ENCODE data around the gene PLTP.

The PLTP gene

DNA sequence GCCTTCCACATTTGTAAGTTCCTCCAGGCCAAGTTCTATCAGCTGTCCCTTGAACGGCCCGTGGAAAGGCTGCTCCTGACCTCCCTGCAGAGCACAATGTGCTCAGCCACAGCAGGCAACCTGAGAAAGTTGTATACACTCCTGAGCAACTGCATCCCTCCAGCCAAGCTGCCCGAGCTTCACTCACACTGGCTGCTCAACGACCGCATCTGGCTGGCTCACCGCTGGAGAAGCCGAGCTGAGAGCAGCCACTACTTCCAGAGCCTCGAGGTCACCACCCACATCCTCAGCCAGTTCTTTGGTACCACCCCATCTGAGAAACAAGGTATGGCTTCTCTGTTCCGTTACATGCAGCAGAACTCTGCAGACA is 28.9 kb downstream of the PLTP start:
- H4K8ac ChIP-seq (ENCODE audit: low read depth, low read length): no peak overlapping the region
- no peak overlapping the region for H2BK12ac ChIP-seq (ENCODE audit: low read length)
- H3K14ac ChIP-seq (ENCODE audit: low read length): no peak overlapping the region
- peaks cover 3% of the 10 kb centered on the region for H3K79me2 ChIP-seq (ENCODE audit: control insufficient read depth, insufficient read depth, low read length, poor library complexity)
- H2BK5ac ChIP-seq (ENCODE audit: low read depth, low read length, poor library complexity): no peak overlapping the region
- H2AK5ac ChIP-seq (ENCODE audit: low read length): no peak overlapping the region
- no peaks in the 10 kb centered on the region for H3K9me3 ChIP-seq (ENCODE audit: insufficient read depth, low read depth, low read length)
- H3K79me1 ChIP-seq (ENCODE audit: low read length): peaks cover 3% of the 10 kb centered on the region
- no peaks in the 10 kb centered on the region for H3K4me1 ChIP-seq (ENCODE audit: control insufficient read depth in 1 of 2, insufficient read depth in 2 of 2, low read length in 2 of 2)
- no peak overlapping the region for H4K12ac ChIP-seq (ENCODE audit: low read depth, low read length)
- no peak for DNase-seq
- H3K36me3 ChIP-seq (ENCODE audit: control insufficient read depth in 1 of 2, insufficient read depth in 2 of 2, low read length in 2 of 2): peaks cover 18 to 19% of the 10 kb centered on the region in 2 experiments
- H3K27me3 ChIP-seq (ENCODE audit: insufficient read depth, low read length): no peaks in the 10 kb centered on the region
- H3K4me3 ChIP-seq (ENCODE audit: low read depth, low read length): no peak overlapping the region
- H3K4me2 ChIP-seq (ENCODE audit: low read length): no peak overlapping the region
- no peak overlapping the region for H2AFZ ChIP-seq (ENCODE audit: insufficient read depth, low read length, poor library complexity)
- no peak overlapping the region for H2BK120ac ChIP-seq (ENCODE audit: insufficient read depth, low read length, poor library complexity)
- no peak overlapping the region for H3K18ac ChIP-seq (ENCODE audit: low read length)
- WGBS (ENCODE audit: extremely low coverage, insufficient coverage, insufficient read length): no CpG with 5 or more reads among the region's 9 CpGs
- H3K4ac ChIP-seq (ENCODE audit: low read depth, low read length): no peak overlapping the region
- no peak overlapping the region for H3K27ac ChIP-seq (ENCODE audit: low read depth, low read length)
- no peak overlapping the region for H4K91ac ChIP-seq (ENCODE audit: low read depth, low read length)
- no peak overlapping the region for H3K23ac ChIP-seq (ENCODE audit: low read length)
- no peak overlapping the region for H3K9ac ChIP-seq (ENCODE audit: low read length)

DNA sequence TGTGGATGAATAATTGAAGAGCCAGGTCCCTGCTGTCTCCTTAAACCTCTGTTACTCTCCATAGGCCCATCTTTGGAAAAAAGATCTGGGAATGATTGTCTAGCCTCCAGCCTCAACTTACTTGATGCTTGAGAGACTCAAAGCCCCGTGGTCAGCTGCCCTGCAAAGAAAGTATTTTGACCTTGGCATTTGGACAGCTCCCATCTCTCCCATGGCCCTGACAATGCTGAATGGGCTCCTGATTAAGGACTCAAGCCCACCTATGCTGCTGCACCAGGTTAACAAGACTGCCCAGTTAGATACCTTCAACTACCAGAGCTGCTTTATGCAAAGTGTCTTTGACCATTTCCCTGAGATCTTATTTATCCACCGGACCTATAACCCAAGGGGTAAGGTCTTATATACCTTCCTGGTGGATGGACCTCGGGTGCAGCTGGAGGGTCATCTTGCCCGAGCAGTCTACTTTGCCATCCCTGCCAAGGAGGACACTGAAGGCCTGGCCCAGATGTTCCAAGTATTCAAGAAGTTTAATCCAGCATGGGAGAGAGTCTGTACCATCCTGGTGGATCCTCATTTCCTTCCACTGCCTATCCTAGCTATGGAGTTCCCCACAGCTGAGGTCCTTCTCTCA is 29.4 kb downstream of the PLTP start:
- peaks cover 3% of the 10 kb centered on the region for H3K79me1 ChIP-seq (ENCODE audit: low read length)
- peaks cover 3% of the 10 kb centered on the region for H3K79me2 ChIP-seq (ENCODE audit: control insufficient read depth, insufficient read depth, low read length, poor library complexity)
- no peaks in the 10 kb centered on the region for H3K9me3 ChIP-seq (ENCODE audit: insufficient read depth, low read depth, low read length)
- no peaks in the 10 kb centered on the region for H3K27me3 ChIP-seq (ENCODE audit: insufficient read depth, low read length)
- no peak overlapping the region for H3K9ac ChIP-seq (ENCODE audit: low read length)
- no peak for DNase-seq
- no peak overlapping the region for H2AK5ac ChIP-seq (ENCODE audit: low read length)
- no peak overlapping the region for H3K23ac ChIP-seq (ENCODE audit: low read length)
- H2AFZ ChIP-seq (ENCODE audit: insufficient read depth, low read length, poor library complexity): no peak overlapping the region
- no peak overlapping the region for H2BK120ac ChIP-seq (ENCODE audit: insufficient read depth, low read length, poor library complexity)
- H4K8ac ChIP-seq (ENCODE audit: low read depth, low read length): no peak overlapping the region
- H3K4ac ChIP-seq (ENCODE audit: low read depth, low read length): no peak overlapping the region
- no peak overlapping the region for H2BK5ac ChIP-seq (ENCODE audit: low read depth, low read length, poor library complexity)
- H3K4me2 ChIP-seq (ENCODE audit: low read length): no peak overlapping the region
- H3K27ac ChIP-seq (ENCODE audit: low read depth, low read length): no peak overlapping the region
- no peak overlapping the region for H3K4me3 ChIP-seq (ENCODE audit: low read depth, low read length)
- no CpG with 5 or more reads among the region's 4 CpGs for WGBS (ENCODE audit: extremely low coverage, insufficient coverage, insufficient read length)
- H4K91ac ChIP-seq (ENCODE audit: low read depth, low read length): no peak overlapping the region
- H3K18ac ChIP-seq (ENCODE audit: low read length): no peak overlapping the region
- peaks cover 23% of the 10 kb centered on the region in 2 experiments for H3K36me3 ChIP-seq (ENCODE audit: control insufficient read depth in 1 of 2, insufficient read depth in 2 of 2, low read length in 2 of 2)
- H2BK12ac ChIP-seq (ENCODE audit: low read length): no peak overlapping the region
- no peak overlapping the region for H3K14ac ChIP-seq (ENCODE audit: low read length)
- no peaks in the 10 kb centered on the region for H3K4me1 ChIP-seq (ENCODE audit: control insufficient read depth in 1 of 2, insufficient read depth in 2 of 2, low read length in 2 of 2)
- no peak overlapping the region for H4K12ac ChIP-seq (ENCODE audit: low read depth, low read length)

DNA sequence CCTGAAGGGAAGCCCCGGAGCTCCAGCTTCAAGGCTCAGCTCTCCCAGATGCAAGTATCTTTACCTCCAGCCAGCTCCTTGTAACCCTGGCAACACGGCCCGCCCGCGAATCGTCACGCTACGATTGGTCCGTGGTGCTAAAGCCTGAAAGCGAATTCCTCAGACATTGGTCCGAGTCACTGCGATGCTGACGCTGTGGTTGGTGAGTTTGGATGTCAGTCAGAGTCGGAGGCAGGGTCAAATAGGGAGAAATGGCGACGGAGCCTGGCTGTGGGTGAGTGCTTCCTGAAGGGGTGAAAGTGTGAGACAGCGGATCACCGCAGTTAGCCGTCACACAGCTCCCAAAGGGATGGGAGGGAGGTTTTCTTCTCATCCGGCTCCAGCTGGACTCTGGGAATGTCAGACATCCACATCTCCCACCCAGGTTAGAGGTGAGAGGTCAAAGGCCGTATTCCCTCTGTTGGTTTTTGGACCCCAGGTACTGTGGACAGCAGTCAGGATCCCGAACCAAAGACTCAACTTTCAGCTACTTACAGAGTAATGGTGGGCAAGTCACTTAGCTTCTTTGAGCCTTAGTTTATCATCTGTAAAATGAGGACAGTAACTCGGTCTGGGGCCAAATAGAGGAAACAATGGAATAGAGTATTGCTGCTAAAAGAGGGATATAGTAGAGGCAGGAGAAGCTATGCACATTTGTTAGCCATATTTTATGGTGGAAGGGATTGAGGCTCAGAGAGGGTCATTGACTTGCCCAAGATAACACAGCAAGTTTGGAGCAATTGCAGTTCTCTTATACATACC is 30.8 kb downstream of the PLTP start, which contains the start of gene ZSWIM1:
Gene ZSWIM1 (plus strand): TSS at position 240 of the 801 bp plus-strand sequence. CDS start 1,366 bp downstream, outside the sequence.
- peaks cover 29 to 31% of the 10 kb centered on the region in 2 experiments for H3K36me3 ChIP-seq (ENCODE audit: control insufficient read depth in 1 of 2, insufficient read depth in 2 of 2, low read length in 2 of 2)

DNA sequence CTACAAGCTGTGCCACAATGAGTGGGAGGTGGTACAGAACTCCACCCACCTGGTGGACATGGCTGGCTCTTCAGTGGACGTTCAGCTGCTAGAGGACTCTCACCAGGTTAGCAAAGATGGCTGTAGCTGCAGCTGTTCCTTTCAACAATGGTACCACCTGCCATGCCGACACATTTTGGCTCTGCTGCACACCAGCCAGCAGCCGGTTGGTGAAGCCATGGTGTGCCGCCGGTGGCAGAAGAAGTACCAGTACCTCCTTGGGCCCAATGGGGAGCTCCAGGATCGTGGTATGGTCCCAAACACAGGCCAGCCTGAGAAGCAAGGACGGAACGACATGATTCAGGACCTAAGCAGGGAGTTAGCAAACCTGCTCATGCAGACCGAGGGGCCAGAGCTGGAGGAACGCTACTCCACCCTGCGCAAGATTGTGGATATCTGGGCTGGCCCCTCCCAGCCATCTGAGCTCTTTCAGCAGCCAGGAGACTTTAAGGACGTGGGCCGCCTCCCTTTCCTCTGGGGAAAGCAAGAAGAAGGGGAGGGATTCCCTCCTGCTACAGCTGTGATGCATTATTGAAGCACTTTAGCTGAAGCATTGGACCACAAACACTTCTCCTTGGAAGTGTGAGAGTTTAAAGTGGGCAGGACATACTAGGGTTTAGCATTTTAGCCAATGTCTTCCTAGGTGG is 33.7 kb downstream of the PLTP start:
- DNase-seq: no peak
- Histone ChIP-seq H3K79me1 (ENCODE audit: low read length) (peaks cover 3% of the 10 kb centered on the region), H2BK12ac (ENCODE audit: low read length) (no peak overlapping the region), H3K27ac (ENCODE audit: low read depth, low read length) (no peak overlapping the region), H2BK120ac (ENCODE audit: insufficient read depth, low read length, poor library complexity) (no peak overlapping the region), H2BK5ac (ENCODE audit: low read depth, low read length, poor library complexity) (no peak overlapping the region), H2AFZ (ENCODE audit: insufficient read depth, low read length, poor library complexity) (no peak overlapping the region), H4K91ac (ENCODE audit: low read depth, low read length) (no peak overlapping the region), H2AK5ac (ENCODE audit: low read length) (no peak overlapping the region), H3K79me2 (ENCODE audit: control insufficient read depth, insufficient read depth, low read length, poor library complexity) (peaks cover 3% of the 10 kb centered on the region), H3K9ac (ENCODE audit: low read length) (no peak overlapping the region), H3K18ac (ENCODE audit: low read length) (no peak overlapping the region), H3K4ac (ENCODE audit: low read depth, low read length) (no peak overlapping the region), H3K36me3 (ENCODE audit: control insufficient read depth in 1 of 2, insufficient read depth in 2 of 2, low read length in 2 of 2) (peaks cover 21 to 22% of the 10 kb centered on the region in 2 experiments), H4K12ac (ENCODE audit: low read depth, low read length) (no peak overlapping the region), H3K4me2 (ENCODE audit: low read length) (no peak overlapping the region), H4K8ac (ENCODE audit: low read depth, low read length) (no peak overlapping the region), H3K9me3 (ENCODE audit: insufficient read depth, low read depth, low read length) (no peaks in the 10 kb centered on the region), H3K4me3 (ENCODE audit: low read depth, low read length) (no peak overlapping the region), H3K27me3 (ENCODE audit: insufficient read depth, low read length) (no peaks in the 10 kb centered on the region), H3K4me1 (ENCODE audit: control insufficient read depth in 1 of 2, insufficient read depth in 2 of 2, low read length in 2 of 2) (peaks cover 0 to 2% of the 10 kb centered on the region in 2 experiments), H3K14ac (ENCODE audit: low read length) (no peak overlapping the region), H3K23ac (ENCODE audit: low read length) (no peak overlapping the region)
- WGBS (ENCODE audit: extremely low coverage, insufficient coverage, insufficient read length): no CpG with 5 or more reads among the region's 13 CpGs

More for the DNA sequence above, 30.8 kb downstream of the PLTP start, which contains the start of gene ZSWIM1:
- Histone ChIP-seq H3K9me3 (ENCODE audit: insufficient read depth, low read depth, low read length) (no peaks in the 10 kb centered on the region), H2AFZ (ENCODE audit: insufficient read depth, low read length, poor library complexity) (no peak within 1 kb of the TSS), H3K9ac (ENCODE audit: low read length) (peak within 1 kb of the TSS; percentile 77), H4K12ac (ENCODE audit: low read depth, low read length) (peak within 1 kb of the TSS; percentile 9), H2BK120ac (ENCODE audit: insufficient read depth, low read length, poor library complexity) (no peak within 1 kb of the TSS), H3K27me3 (ENCODE audit: insufficient read depth, low read length) (no peaks in the 10 kb centered on the region), H3K18ac (ENCODE audit: low read length) (peak within 1 kb of the TSS; percentile 24), H3K4ac (ENCODE audit: low read depth, low read length) (peak within 1 kb of the TSS; percentile 82), H3K27ac (ENCODE audit: low read depth, low read length) (no peak within 1 kb of the TSS), H3K14ac (ENCODE audit: low read length) (peak within 1 kb of the TSS; percentile 68), H2BK12ac (ENCODE audit: low read length) (no peak within 1 kb of the TSS), H3K4me3 (ENCODE audit: low read depth, low read length) (peak within 1 kb of the TSS; percentile 81), H2AK5ac (ENCODE audit: low read length) (peak within 1 kb of the TSS; percentile 27), H3K23ac (ENCODE audit: low read length) (no peak within 1 kb of the TSS), H3K4me2 (ENCODE audit: low read length) (peak within 1 kb of the TSS; percentile 70), H2BK5ac (ENCODE audit: low read depth, low read length, poor library complexity) (no peak within 1 kb of the TSS), H4K8ac (ENCODE audit: low read depth, low read length) (peak within 1 kb of the TSS; percentile 89), H4K91ac (ENCODE audit: low read depth, low read length) (peak within 1 kb of the TSS; percentile 56), H3K4me1 (ENCODE audit: control insufficient read depth in 1 of 2, insufficient read depth in 2 of 2, low read length in 2 of 2) (no peaks in the 10 kb centered on the region), H3K79me1 (ENCODE audit: low read length) (peaks cover 3% of the 10 kb centered on the region), H3K79me2 (ENCODE audit: control insufficient read depth, insufficient read depth, low read length, poor library complexity) (peaks cover 3% of the 10 kb centered on the region)
- no CpG with 5 or more reads among the region's 23 CpGs for WGBS (ENCODE audit: extremely low coverage, insufficient coverage, insufficient read length)
- DNase-seq: peak; percentile 100

All from trophoblast cell (in vitro differentiated cells and primary cell).